WTC11 (cell line): ENCODE results near the gene MSH2. TPM values are rescaled to one million over a fixed set of nuclear protein-coding genes. Genes with fewer than 3 reads are reported as not detected.

ENCODE experiments used
- ATAC-seq: fragments of 200-7000 bp; cut with Tn5 transposase; 2 replicates; pipeline ENCODE4 v1.10.0; 2021; ENCODE audit warnings: mild to moderate bottlenecking, moderate library complexity
- CTCF ChIA-PET: fragments of 300-600 bp; sonication (Branson Sonifier 250); formaldehyde crosslinking; loops from one replicate; lab custom pipeline; 2021; ENCODE audit warnings: antibody characterized with exemption; lab: Charles Lee
- POLR2A ChIA-PET: fragments of 350-600 bp; sonication (Branson Sonifier 250); formaldehyde crosslinking; loops from one replicate; lab custom pipeline; 2021; ENCODE audit warnings: antibody characterized with exemption; lab: Charles Lee
- DNase-seq: peaks from one replicate; pipeline ENCODE4 v3.0.0; 2021; ENCODE audit warnings: low spot score
- H3K27ac Mint-ChIP-seq: 2 replicates; pipeline ENCODE4 v1.8.0; 2021; ENCODE audit warnings: mixed read lengths
- H3K27me3 Mint-ChIP-seq: 2 replicates; pipeline ENCODE4 v1.8.0; 2021; ENCODE audit warnings: low read depth, mild to moderate bottlenecking, moderate library complexity, mixed read lengths
- H3K36me3 Mint-ChIP-seq: 2 replicates; pipeline ENCODE4 v1.8.0; 2021; ENCODE audit warnings: mixed read lengths
- H3K4me1 Mint-ChIP-seq: 2 replicates; pipeline ENCODE4 v1.8.0; 2022; ENCODE audit warnings: mixed read lengths
- H3K4me3 Mint-ChIP-seq: 2 replicates; pipeline ENCODE4 v1.8.0; 2021; ENCODE audit warnings: mild to moderate bottlenecking, moderate library complexity, mixed read lengths
- H3K9me3 Mint-ChIP-seq: 2 replicates; pipeline ENCODE4 v1.8.0; 2021; ENCODE audit warnings: mixed read lengths
- FOXP1 ChIP-seq: sonication (generic); formaldehyde crosslinking; IDR thresholded peaks from 2 replicates; pipeline ENCODE4 v1.8.0; 2022; ENCODE audit warnings: missing genetic modification reagents, mild to moderate bottlenecking, moderate library complexity, borderline replicate concordance
- NFE2L1 ChIP-seq: sonication (generic); formaldehyde crosslinking; IDR thresholded peaks from 2 replicates; pipeline ENCODE4 v1.8.1; 2023; ENCODE audit warnings: missing genetic modification reagents
- NR1H2 ChIP-seq: sonication (generic); formaldehyde crosslinking; IDR thresholded peaks from 2 replicates; pipeline ENCODE4 v1.9.0; 2021; ENCODE audit warnings: mild to moderate bottlenecking, moderate library complexity, missing genetic modification reagents
- OVOL2 ChIP-seq: fragments of 250-450 bp; sonication (Bioruptor Pico); IDR thresholded peaks from 2 replicates; pipeline ENCODE4 v1.9.0; 2021; ENCODE audit warnings: mild to moderate bottlenecking, borderline replicate concordance
- RELA ChIP-seq: sonication (generic); formaldehyde crosslinking; IDR thresholded peaks from 2 replicates; pipeline ENCODE4 v1.8.1; 2022; ENCODE audit warnings: missing genetic modification reagents, mild to moderate bottlenecking, borderline replicate concordance
- SMAD3 ChIP-seq: sonication (generic); formaldehyde crosslinking; IDR thresholded peaks from 2 replicates; pipeline ENCODE4 v1.8.0; 2022; ENCODE audit warnings: missing genetic modification reagents, mild to moderate bottlenecking, borderline replicate concordance
- SMAD4 ChIP-seq: sonication (generic); formaldehyde crosslinking; IDR thresholded peaks from 2 replicates; pipeline ENCODE4 v1.8.0; 2022; ENCODE audit warnings: mild to moderate bottlenecking, missing genetic modification reagents
- TCF7 ChIP-seq: sonication (generic); formaldehyde crosslinking; IDR thresholded peaks from 2 replicates; pipeline ENCODE4 v1.8.0; 2022; ENCODE audit warnings: mild to moderate bottlenecking, low read depth, missing genetic modification reagents, moderate library complexity
- TEAD1 ChIP-seq: sonication (generic); formaldehyde crosslinking; IDR thresholded peaks from 2 replicates; pipeline ENCODE4 v1.8.0; 2022; ENCODE audit warnings: mild to moderate bottlenecking, missing genetic modification reagents
- TEAD4 ChIP-seq: sonication (generic); formaldehyde crosslinking; IDR thresholded peaks from 2 replicates; pipeline ENCODE4 v1.8.0; 2022; ENCODE audit warnings: mild to moderate bottlenecking, missing genetic modification reagents
- TP53 ChIP-seq: sonication (generic); formaldehyde crosslinking; IDR thresholded peaks from 2 replicates; pipeline ENCODE4 v1.8.1; 2023; ENCODE audit warnings: mild to moderate bottlenecking, missing genetic modification reagents
- ZNF138 ChIP-seq: sonication (generic); formaldehyde crosslinking; conservative IDR thresholded peaks from 2 replicates; pipeline ENCODE4 v1.8.1; 2022; ENCODE audit warnings: mild to moderate bottlenecking, moderate library complexity, missing genetic modification reagents
- total RNA-seq: library from RNA; stranded (reverse); gene quantifications from 3 replicates; pipeline ENCODE4 v1.2.3, GENCODE V29; 2021
- TF ChIP-seq, protein P1 (sequence below): sonication (generic); formaldehyde crosslinking; IDR thresholded peaks from 2 replicates; pipeline ENCODE4 v1.8.0; 2022; ENCODE audit warnings: mild to moderate bottlenecking, missing genetic modification reagents
- TF ChIP-seq, protein P2 (sequence below): sonication (generic); formaldehyde crosslinking; IDR thresholded peaks from 2 replicates; pipeline ENCODE4 v1.8.1; 2023; ENCODE audit warnings: mild to moderate bottlenecking, missing genetic modification reagents, moderate library complexity
- TF ChIP-seq, protein P3 (sequence below): fragments of 250-450 bp; sonication (Bioruptor Pico); IDR thresholded peaks from 2 replicates; pipeline ENCODE4 v1.9.0; 2021; ENCODE audit warnings: mild to moderate bottlenecking
- TF ChIP-seq, protein P4 (sequence below): sonication (generic); formaldehyde crosslinking; IDR thresholded peaks from 2 replicates; pipeline ENCODE4 v1.8.1; 2023; ENCODE audit warnings: mild to moderate bottlenecking, moderate library complexity, missing genetic modification reagents
- TF ChIP-seq, protein P5 (sequence below): sonication (generic); formaldehyde crosslinking; IDR thresholded peaks from 2 replicates; pipeline ENCODE4 v1.8.0; 2023; ENCODE audit warnings: mild to moderate bottlenecking, missing genetic modification reagents
- TF ChIP-seq, protein P6 (sequence below): sonication (generic); formaldehyde crosslinking; IDR thresholded peaks from 2 replicates; pipeline ENCODE4 v1.8.0; 2023; ENCODE audit warnings: missing genetic modification reagents, mild to moderate bottlenecking, borderline replicate concordance
- TF ChIP-seq, protein P7 (sequence below): fragments of 250-450 bp; sonication (Bioruptor Pico); IDR thresholded peaks from 2 replicates; pipeline ENCODE4 v1.8.0; 2021; ENCODE audit warnings: mild to moderate bottlenecking

The MSH2 gene
- total RNA-seq, 1 experiment from 2014 or later, result 244 TPM

DNA sequence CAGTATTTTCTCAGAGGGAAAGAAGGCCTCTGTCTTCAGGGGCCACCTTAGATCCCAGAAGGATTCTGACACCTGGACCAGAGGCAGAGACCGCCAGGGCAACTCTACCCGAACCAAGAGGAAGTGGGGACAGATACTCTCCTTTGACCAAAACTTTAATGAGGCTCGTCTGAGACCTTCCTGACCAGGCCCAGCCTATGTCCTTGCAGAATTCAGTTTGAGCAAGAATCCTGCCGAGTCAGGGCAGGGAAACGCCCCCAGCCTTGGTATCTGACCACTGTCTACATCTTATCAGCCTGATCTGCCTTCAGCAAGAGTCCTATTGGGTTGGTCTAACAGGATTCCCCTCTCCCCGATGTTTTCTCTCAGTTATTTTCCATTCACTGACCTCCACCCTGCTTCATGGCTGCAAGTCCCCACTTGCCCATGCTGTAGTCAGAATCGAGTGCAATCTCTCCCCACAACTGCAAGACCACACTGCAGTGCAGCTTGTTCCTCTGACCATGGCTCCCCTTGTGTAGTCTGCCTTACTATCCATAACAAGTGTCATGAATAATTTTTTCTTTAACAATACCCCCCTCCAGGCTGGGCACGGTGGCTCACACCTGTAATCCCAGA is 95.0 kb downstream of the MSH2 start:
- H3K36me3 Mint-ChIP-seq, result peaks cover 42% of the 10 kb centered on the region
- TF ChIP-seq OVOL2, result no peak
- no peak for TF ChIP-seq NR1H2
- TF ChIP-seq, protein P1, sequence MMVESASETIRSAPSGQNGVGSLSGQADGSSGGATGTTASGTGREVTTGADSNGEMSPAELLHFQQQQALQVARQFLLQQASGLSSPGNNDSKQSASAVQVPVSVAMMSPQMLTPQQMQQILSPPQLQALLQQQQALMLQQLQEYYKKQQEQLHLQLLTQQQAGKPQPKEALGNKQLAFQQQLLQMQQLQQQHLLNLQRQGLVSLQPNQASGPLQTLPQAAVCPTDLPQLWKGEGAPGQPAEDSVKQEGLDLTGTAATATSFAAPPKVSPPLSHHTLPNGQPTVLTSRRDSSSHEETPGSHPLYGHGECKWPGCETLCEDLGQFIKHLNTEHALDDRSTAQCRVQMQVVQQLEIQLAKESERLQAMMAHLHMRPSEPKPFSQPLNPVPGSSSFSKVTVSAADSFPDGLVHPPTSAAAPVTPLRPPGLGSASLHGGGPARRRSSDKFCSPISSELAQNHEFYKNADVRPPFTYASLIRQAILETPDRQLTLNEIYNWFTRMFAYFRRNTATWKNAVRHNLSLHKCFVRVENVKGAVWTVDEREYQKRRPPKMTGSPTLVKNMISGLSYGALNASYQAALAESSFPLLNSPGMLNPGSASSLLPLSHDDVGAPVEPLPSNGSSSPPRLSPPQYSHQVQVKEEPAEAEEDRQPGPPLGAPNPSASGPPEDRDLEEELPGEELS (CRISPR knock-in tag), result no peak
- TF ChIP-seq, protein P2, sequence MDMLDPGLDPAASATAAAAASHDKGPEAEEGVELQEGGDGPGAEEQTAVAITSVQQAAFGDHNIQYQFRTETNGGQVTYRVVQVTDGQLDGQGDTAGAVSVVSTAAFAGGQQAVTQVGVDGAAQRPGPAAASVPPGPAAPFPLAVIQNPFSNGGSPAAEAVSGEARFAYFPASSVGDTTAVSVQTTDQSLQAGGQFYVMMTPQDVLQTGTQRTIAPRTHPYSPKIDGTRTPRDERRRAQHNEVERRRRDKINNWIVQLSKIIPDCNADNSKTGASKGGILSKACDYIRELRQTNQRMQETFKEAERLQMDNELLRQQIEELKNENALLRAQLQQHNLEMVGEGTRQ, result no peak
- no peak for TF ChIP-seq NFE2L1 (CRISPR knock-in tag)
- TF ChIP-seq SMAD4, result no peak
- no peak for TF ChIP-seq FOXP1 (CRISPR knock-in tag)
- TF ChIP-seq SMAD3 (CRISPR knock-in tag), result no peak
- TF ChIP-seq ZNF138 (CRISPR knock-in tag), result no peak
- TF ChIP-seq, protein P3, sequence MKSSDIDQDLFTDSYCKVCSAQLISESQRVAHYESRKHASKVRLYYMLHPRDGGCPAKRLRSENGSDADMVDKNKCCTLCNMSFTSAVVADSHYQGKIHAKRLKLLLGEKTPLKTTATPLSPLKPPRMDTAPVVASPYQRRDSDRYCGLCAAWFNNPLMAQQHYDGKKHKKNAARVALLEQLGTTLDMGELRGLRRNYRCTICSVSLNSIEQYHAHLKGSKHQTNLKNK (CRISPR knock-in tag), result no peak
- TF ChIP-seq, protein P4, sequence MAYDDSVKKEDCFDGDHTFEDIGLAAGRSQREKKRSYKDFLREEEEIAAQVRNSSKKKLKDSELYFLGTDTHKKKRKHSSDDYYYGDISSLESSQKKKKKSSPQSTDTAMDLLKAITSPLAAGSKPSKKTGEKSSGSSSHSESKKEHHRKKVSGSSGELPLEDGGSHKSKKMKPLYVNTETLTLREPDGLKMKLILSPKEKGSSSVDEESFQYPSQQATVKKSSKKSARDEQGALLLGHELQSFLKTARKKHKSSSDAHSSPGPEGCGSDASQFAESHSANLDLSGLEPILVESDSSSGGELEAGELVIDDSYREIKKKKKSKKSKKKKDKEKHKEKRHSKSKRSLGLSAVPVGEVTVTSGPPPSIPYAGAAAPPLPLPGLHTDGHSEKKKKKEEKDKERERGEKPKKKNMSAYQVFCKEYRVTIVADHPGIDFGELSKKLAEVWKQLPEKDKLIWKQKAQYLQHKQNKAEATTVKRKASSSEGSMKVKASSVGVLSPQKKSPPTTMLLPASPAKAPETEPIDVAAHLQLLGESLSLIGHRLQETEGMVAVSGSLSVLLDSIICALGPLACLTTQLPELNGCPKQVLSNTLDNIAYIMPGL, result no peak
- TF ChIP-seq, all 79 proteins: peak for 0
- Mint-ChIP-seq H3K27ac (peak overlapping the region; percentile 85), H3K27me3 (peaks cover 5% of the 10 kb centered on the region; the same call in 1 of the 2 replicates), H3K4me3 (no peak overlapping the region), H3K9me3 (peaks cover 44% of the 10 kb centered on the region), H3K4me1 (peaks cover 3% of the 10 kb centered on the region)
- DNase-seq (no peak), ATAC-seq (no peak)
- POLR2A ChIA-PET, result no interaction called here
- CTCF ChIA-PET, result no interaction called here

DNA sequence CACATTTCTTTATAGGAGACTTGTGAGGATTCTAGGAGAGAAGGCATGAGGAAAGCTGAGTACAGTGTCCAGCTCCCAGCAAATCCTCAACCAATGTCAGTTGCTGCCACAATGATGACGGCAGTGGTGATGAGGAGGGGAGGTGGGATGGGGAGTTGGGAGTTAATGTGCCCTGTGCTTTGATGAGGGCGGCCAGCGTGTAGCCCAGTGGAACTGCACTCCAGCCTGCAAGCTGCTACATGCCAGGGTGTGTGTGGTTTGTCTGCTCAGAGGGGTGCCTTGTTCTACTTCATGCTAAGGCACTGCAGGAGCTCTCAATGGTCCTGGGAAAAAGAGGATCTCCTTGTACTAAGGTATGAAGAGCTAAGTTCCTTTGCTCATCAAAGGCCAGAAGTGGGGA is 96.1 kb downstream of the MSH2 start:
- ChIA-PET CTCF (no interaction called here), POLR2A (no interaction called here)
- no peak overlapping the region for H3K27ac Mint-ChIP-seq
- no peak overlapping the region for H3K4me3 Mint-ChIP-seq
- DNase-seq (no peak), ATAC-seq (no peak)
- peaks cover 44% of the 10 kb centered on the region for H3K36me3 Mint-ChIP-seq
- H3K9me3 Mint-ChIP-seq, result peaks cover 44% of the 10 kb centered on the region
- peaks cover 5% of the 10 kb centered on the region; the same call in 1 of the 2 replicates for H3K27me3 Mint-ChIP-seq
- H3K4me1 Mint-ChIP-seq, result peaks cover 3% of the 10 kb centered on the region
- TF ChIP-seq TEAD4 (CRISPR knock-in tag) (no peak), TP53 (CRISPR knock-in tag) (no peak), RELA (no peak), TCF7 (CRISPR knock-in tag) (no peak), SMAD4 (no peak), TEAD1 (no peak)
- TF ChIP-seq, protein P5, sequence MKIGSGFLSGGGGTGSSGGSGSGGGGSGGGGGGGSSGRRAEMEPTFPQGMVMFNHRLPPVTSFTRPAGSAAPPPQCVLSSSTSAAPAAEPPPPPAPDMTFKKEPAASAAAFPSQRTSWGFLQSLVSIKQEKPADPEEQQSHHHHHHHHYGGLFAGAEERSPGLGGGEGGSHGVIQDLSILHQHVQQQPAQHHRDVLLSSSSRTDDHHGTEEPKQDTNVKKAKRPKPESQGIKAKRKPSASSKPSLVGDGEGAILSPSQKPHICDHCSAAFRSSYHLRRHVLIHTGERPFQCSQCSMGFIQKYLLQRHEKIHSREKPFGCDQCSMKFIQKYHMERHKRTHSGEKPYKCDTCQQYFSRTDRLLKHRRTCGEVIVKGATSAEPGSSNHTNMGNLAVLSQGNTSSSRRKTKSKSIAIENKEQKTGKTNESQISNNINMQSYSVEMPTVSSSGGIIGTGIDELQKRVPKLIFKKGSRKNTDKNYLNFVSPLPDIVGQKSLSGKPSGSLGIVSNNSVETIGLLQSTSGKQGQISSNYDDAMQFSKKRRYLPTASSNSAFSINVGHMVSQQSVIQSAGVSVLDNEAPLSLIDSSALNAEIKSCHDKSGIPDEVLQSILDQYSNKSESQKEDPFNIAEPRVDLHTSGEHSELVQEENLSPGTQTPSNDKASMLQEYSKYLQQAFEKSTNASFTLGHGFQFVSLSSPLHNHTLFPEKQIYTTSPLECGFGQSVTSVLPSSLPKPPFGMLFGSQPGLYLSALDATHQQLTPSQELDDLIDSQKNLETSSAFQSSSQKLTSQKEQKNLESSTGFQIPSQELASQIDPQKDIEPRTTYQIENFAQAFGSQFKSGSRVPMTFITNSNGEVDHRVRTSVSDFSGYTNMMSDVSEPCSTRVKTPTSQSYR (CRISPR knock-in tag), result no peak
- TF ChIP-seq, protein P6, sequence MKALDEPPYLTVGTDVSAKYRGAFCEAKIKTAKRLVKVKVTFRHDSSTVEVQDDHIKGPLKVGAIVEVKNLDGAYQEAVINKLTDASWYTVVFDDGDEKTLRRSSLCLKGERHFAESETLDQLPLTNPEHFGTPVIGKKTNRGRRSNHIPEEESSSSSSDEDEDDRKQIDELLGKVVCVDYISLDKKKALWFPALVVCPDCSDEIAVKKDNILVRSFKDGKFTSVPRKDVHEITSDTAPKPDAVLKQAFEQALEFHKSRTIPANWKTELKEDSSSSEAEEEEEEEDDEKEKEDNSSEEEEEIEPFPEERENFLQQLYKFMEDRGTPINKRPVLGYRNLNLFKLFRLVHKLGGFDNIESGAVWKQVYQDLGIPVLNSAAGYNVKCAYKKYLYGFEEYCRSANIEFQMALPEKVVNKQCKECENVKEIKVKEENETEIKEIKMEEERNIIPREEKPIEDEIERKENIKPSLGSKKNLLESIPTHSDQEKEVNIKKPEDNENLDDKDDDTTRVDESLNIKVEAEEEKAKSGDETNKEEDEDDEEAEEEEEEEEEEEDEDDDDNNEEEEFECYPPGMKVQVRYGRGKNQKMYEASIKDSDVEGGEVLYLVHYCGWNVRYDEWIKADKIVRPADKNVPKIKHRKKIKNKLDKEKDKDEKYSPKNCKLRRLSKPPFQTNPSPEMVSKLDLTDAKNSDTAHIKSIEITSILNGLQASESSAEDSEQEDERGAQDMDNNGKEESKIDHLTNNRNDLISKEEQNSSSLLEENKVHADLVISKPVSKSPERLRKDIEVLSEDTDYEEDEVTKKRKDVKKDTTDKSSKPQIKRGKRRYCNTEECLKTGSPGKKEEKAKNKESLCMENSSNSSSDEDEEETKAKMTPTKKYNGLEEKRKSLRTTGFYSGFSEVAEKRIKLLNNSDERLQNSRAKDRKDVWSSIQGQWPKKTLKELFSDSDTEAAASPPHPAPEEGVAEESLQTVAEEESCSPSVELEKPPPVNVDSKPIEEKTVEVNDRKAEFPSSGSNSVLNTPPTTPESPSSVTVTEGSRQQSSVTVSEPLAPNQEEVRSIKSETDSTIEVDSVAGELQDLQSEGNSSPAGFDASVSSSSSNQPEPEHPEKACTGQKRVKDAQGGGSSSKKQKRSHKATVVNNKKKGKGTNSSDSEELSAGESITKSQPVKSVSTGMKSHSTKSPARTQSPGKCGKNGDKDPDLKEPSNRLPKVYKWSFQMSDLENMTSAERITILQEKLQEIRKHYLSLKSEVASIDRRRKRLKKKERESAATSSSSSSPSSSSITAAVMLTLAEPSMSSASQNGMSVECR (CRISPR knock-in tag), result no peak
- TF ChIP-seq, protein P3 (CRISPR knock-in tag), result no peak
- TF ChIP-seq, protein P7, sequence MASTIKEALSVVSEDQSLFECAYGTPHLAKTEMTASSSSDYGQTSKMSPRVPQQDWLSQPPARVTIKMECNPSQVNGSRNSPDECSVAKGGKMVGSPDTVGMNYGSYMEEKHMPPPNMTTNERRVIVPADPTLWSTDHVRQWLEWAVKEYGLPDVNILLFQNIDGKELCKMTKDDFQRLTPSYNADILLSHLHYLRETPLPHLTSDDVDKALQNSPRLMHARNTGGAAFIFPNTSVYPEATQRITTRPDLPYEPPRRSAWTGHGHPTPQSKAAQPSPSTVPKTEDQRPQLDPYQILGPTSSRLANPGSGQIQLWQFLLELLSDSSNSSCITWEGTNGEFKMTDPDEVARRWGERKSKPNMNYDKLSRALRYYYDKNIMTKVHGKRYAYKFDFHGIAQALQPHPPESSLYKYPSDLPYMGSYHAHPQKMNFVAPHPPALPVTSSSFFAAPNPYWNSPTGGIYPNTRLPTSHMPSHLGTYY (CRISPR knock-in tag), result no peak
